ENCODE measurements around the gene MRPL23. TPM values are rescaled to one million over a fixed set of nuclear protein-coding genes. Genes with fewer than 3 reads are reported as not detected.

MRPL23 gene
- total RNA-seq, 1 donor from 2014 or later, result 102 TPM

DNA sequence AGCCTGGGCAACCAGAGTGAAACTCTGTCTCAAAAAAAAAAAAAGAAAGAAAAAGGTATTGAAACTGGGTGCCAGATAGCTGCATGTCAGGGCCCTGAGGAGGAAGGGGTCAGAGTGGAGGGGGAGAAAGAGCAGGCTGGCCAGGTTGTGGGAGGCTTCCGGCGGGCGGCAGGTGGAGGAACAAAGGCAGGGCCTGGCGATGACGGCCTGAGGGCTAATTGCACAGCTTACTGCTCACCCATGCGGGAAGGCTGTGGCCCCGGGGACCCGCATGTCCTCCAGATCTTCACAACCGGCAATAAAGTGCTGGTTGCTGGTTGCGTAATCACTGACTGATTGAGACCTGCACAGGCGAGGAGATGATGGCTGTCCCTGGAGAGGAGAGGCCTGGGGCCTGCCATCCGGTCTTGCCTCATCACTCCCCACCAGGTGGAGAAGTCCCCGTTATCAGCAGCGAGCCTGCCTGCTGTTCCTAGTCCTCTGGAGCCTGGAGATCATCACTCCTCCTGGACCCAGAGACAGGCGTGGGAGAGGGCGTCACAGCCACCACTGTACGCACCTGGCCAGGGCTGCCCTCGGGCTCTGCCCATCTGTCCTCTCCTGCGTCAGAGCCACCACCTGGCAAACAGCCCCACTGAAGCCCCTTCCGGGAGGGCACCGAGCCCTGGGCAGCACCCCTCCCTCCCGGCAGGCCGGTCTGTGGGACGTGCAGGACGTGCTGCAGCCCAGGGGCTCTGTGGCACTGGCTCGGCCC, 31.8 kb downstream of the MRPL23 start:
- DNase-seq (peak; percentile 4), ATAC-seq (peak; percentile 43)
- intact Hi-C loops (cut with micrococcal nuclease), result no loop called here

DNA sequence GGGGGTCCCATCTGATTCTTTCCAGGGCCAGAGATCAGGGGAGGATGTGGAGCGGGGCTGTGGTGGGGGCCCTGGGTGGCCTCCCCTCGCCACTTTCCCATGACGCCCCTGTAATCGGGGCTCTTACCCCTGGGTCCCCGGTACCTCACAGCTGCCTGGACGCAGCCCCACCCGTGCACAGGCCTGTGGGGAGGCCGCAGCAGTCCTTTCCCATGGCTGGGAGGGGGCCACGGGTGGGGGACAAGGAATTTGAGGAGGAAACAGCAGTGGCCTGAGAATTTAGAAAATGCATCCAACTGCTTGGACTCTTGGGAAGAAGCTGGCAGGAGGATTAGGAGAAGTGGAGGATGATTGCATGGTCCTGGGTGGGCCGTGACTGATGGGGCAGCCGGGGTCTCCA, 32.5 kb downstream of the MRPL23 start:
- peak; percentile 7 for DNase-seq
- intact Hi-C loops (cut with micrococcal nuclease), result no loop called here
- no peak for ATAC-seq

DNA sequence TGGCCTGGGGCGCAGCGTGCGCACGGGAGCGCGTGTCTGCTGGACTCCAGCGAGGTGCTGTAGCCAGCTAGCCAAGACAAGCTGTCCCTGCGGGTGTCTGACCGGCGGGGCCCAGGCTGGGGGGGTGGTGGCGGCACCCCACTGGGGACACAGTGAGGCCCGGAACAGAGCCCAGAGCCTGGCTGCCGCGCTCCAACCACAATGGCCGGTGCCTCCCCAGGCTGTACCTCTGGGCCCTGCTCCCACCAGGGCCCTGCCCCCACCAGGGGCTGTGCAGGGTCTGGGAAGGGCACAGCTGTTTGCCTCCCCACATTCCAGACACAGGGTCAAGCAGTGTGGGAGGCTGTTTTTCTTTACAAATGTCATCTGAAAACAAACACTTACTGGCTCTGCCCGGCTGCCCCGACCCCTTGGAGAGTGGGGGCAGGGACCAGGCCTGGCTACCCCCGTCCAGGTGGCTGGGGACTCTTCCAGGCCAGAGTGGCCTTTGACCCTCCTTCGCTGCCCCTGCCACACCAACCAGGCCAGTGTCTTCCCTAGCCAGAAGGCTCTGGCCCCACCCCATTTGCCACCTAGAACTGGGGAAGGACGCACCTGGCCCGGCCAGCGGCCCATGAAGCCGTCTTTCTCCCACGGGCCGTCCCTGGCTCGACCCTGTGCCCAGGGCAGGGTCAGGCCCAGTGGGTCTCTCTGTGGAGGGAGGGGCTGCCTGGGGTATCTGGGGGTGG, 35.9 kb downstream of the MRPL23 start:
- intact Hi-C loops (cut with micrococcal nuclease), result no loop called here
- no peak for ATAC-seq

DNA sequence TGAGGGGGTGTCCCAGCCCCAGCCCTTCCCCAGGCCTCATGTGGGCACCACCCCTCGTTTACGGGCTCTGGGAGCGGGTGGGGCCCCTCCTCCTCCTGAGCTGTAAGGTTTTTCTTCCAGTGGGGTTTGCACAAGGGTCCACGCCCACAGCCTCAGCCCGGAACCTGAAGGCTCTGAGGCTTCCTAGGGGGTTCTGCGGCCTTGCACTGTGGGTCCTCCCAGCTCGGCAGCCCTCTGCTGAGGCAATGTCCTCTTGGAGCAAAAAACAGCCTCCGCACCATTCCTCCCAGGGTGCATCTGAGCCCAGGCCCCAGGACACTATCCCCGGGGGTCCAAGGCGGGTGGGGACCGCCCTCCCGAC, 36.4 kb downstream of the MRPL23 start:
- ATAC-seq (no peak), DNase-seq (peak; percentile 4)
- intact Hi-C loops (cut with micrococcal nuclease), result no loop called here

More for the DNA sequence above, 35.9 kb downstream of the MRPL23 start:
- DNase-seq, result no peak

DNA sequence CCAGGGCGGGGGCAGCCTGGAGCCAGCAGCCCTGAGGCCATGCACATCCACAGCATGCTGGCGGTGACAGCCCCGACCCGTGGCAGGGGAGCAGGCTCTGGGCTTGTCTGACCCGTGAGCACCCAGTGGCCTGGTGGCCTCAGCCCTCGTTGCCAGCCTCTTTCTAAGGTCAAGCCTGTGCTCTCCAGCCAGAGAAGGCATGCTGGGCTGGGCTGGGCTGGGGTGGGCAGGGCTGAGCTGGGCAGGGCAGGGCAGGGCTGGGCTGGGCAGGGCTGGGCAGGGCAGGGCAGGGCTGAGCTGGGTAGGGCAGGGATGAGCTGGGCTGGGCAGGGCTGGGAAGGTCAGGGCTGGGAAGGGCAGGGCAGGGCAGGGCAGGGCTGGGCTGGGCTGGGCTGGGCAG, 39.9 kb downstream of the MRPL23 start:
- intact Hi-C loops (cut with micrococcal nuclease), result no loop called here
- ATAC-seq, result no peak
- no peak for DNase-seq

DNA sequence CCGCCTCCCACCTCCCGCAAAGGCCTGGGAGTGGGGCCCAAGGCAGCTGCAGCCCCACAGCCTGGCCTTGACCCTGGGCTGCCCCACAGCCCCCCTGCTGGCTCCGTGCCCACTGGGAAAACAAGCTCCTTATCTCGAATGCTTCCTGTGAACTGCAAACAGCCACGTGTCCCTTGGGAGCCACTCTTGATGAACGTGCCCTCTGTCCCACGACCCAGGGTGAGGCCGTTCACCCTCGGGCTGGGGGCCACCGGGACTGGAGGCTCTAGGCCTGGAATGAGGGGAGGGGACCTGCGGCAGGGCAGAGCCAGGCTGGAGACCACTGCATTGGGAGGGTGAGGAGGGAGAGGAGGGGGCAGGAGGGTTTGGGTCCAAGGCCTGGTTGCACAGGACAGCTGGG, 41.0 kb downstream of the MRPL23 start:
- intact Hi-C loops (cut with micrococcal nuclease), result no loop called here
- DNase-seq (no peak), ATAC-seq (peak; percentile 7)

DNA sequence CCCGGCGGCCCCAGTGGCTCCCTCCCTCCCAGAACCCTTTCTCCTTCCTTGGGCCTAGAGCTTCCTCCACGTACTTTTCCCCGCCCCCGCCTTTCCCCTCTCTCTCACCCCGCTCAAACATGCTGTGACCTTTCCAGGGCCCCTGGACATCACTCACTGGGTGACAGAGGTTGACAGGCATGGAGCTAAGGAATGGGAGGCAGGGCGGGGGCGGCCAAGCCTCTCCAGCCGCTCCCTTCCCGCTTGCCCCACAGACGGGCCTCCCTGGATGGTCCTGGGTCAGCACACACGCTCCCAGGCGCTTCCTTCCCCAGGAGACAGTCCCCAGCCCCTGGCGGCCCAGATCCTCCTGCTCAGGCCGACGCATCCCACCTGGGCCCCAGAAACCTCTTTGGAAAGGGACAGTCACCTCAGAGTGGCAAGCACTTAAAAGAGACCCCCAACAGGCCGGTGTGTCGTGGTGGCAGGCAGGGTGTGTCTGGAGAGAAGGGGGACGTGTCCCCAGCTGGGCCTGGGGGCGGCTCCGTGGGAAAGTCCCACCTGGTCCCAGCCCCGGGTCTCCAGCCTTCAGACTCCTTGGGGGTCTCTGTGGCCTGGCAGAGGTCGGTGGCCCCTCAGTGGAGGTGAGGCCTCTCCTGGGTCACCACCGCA, 41.7 kb downstream of the MRPL23 start:
- peak; percentile 23 for ATAC-seq

DNA sequence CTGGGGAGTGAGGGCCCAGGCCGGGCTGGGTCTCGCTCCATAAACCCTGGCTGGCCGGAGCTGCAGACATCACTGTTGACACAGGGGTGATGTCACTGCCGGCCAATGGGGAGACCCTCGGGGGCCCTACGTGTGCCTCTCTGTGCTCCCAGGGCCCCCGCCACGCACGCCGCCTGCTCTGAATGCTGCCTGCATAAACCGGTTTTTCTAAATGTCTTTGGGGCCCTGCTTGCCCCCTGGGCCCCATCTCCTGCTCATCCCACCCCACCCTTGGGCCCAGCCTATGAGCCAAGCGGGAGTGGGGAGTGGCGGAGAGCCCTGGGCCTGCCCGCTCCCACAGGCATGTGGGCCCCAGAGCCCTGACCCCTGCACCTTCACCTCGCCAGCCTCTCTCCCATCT, 42.8 kb downstream of the MRPL23 start:
- ATAC-seq (no peak), DNase-seq (no peak)
- intact Hi-C loops (cut with micrococcal nuclease), result no loop called here

More for the DNA sequence above, 41.7 kb downstream of the MRPL23 start:
- DNase-seq, result peak; percentile 17
- intact Hi-C loops (cut with micrococcal nuclease), result no loop called here

DNA sequence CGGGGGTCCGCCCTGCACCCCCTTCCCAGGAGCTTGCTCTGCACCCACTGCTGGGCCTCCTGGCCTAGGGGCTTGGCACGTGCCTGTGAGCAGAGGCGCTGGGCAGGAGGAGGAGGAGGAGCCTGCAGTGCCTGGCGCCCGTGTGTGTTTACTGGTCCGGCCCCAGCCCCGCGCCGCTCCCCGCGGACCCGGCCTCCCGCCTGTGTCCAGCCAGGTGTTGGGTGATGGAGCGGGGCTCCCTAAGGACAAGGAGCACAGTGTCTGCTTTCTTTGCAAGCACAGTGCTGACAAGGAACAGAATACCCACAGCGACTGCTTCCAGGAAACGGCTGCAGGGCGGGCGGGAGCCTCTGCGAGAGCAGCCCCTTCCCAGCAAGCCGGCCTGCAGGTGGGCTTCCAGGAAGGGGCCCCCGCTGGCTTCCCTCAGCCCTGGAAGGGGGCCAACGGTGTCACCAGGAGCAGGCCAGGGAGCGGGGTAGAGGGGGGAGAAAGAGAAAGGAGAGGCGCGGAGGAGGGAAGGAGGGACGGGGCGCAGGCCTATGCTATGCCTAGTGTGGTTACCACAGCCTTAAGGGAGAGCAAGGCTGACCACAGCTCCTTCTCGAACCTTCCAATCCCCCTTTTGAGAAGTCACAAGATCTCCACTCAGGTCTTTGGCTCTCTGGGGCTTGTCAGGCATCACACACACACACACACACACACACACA, 43.9 kb downstream of the MRPL23 start:
- DNase-seq (no peak), ATAC-seq (peak; percentile 72)
- intact Hi-C loops (cut with micrococcal nuclease), result no loop called here

DNA sequence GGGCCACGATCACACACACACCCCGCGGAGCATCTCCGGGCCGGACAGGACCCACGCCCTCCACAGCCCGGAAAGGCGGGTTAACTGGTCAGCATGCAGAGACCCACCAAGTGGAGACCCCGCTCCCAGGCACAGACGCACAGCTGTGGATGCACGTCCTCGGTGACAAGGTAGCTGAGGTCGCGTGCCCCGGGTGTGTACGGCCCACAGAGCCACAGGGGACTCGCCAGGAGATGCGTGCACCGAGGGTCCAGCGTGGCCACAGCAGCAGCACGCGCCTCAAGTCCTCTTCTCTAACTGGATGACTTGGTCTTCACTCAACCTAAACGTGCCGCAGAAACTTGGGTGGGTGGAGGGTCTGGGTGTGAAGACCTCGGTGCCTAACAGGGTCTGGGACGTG, 45.0 kb downstream of the MRPL23 start:
- DNase-seq (no peak), ATAC-seq (no peak)
- intact Hi-C loops (cut with micrococcal nuclease), result no loop called here

DNA sequence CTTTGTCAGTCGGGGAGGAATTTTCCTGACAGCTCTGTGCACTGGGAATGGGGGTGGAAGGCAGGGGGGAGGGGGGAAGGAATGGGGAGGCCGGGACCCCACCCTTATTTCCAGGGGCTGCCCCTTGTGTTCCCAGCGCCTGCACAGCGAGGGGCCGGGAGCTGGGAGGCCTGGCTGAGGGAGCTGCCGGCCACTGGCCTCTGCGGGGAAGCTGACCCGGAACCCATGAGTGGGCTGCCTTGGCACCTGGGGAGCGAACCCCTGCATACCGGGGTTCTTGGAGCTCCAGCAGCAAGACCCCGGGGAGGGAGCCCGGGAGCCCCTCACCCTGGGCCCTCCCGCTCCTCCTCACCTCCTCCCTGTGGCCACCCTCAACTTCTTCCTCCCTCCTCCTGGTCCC, 47.0 kb downstream of the MRPL23 start:
- ATAC-seq (no peak), DNase-seq (no peak)
- intact Hi-C loops (cut with micrococcal nuclease), result no loop called here

DNA sequence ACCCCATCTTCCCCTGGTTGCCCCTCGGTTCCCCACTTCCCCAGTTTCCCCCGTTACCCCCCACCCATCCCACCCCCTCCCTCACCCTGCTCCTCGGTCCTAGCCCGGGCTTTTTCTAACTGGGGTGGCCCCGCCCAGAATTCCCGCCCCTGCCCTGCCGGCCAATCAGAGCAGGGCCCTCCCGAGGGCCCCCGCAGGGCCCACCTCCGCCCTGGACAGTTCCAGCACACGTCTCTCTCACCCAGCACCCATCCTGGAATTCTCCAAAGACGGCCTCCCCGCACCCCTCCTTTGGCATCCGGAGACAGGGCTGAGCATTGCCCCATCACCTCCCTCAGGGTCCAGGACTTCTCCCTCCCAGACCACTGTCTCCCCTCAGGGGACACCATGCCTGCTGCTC, 50.6 kb downstream of the MRPL23 start, which contains the start of gene H19:
H19 (minus strand) TSS at position 88 of the 400 bp plus-strand sequence.
- intact Hi-C loops (cut with micrococcal nuclease), result no loop called here
- ATAC-seq, result peak; percentile 79
- no peak for DNase-seq

DNA sequence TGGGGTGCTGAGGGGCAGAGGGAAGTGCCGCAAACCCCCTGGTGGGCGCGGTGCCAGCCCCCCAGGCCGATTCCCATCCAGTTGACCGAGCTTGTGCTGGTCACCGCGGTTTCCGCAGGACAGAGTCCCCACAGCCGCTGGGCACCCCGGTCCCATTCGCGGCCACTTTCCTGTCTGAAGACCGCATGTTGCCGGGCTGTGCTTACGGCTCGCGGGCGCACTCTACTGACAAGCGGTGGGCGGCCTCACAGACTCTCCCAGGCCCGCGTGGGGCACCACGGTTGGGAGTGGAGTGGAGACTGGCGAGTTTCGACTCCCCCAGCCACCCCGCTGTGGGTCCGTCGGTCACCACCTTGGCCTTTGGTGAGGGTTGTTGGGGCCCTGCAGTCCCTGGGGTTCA, 51.2 kb downstream of the MRPL23 start:
- peak; percentile 83 for ATAC-seq

DNA sequence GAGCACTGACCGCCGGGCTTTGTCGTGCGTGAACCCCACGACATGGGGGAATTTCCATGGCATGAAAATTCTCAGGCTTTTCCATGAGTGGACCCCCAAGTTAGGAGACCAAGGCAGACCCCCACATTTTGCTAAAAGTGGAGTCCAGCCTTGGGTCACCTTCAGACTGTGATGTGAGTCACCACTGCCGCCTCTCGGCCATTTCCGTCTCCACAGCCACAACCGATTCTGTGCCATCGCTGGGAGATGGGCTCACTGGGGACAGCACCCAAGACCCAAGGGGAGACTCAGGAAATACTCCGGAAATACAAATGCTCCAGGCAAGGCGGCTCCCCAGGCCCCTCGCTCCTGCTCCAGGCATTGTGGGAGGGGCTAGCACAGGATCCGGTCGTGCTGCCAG, 51.7 kb downstream of the MRPL23 start:
- intact Hi-C loops (cut with micrococcal nuclease), result no loop called here
- ATAC-seq (peak; percentile 23), DNase-seq (no peak)

More for the DNA sequence above, 51.2 kb downstream of the MRPL23 start:
- intact Hi-C loops (cut with micrococcal nuclease), result no loop called here
- DNase-seq, result no peak

DNA sequence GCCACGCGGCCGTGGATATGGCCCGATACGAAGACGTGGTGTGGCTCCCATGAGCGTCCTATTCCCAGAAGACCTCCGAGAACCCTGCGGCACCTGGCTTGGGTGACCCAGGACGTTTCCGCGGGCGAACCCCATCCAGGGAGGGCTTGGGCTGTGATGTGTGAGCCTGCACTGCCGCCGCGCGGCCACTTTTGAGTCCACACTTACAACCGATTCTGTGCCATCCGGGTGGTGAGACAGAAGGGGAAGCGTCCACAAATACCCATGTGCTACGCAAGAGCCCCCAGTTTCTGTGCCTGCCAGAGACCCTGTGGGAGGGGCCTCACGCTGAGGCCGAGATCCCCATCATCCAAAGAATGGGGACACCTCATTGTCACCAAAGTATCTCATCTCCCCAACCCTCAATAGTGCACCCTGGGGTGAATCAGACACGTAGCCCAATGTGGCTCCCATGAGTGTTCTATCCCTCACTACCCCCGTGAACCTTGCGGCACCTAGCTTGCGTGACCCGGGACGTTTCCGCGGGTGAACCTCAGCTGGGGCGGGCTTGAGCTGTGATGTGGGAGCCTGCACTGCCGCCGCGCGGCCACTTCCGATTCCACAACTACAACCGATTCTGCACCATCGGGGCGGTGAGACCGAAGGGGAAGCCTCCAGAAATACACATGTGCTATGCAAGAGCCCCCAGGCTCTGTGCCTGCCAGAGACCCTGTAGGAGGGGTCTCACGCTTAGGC, 55.1 kb downstream of the MRPL23 start:
- ATAC-seq, result peak; percentile 41

DNA sequence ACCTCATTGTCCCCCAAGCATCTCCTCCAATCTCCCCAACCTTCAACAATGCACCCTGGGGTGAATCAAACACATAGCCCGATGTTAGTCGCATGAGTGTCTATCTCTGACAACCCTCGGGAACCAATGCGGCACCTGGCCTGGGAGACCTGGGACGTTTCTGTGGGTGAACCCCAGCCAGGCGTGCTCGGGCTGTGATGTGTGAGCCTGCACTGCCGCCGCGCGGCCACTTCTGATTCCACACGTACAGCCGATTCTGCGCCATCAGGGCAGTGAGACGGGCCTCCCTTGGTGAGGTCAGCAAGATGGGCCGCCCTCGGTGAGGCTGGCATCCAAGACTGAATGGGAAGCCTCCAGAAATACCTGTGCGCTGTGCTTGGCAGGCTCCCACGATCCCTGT, 55.7 kb downstream of the MRPL23 start:
- ATAC-seq (peak; percentile 54), DNase-seq (no peak)
- intact Hi-C loops (cut with micrococcal nuclease), result no loop called here

More for the DNA sequence above, 55.1 kb downstream of the MRPL23 start:
- intact Hi-C loops (cut with micrococcal nuclease), result no loop called here
- DNase-seq, result no peak

DNA sequence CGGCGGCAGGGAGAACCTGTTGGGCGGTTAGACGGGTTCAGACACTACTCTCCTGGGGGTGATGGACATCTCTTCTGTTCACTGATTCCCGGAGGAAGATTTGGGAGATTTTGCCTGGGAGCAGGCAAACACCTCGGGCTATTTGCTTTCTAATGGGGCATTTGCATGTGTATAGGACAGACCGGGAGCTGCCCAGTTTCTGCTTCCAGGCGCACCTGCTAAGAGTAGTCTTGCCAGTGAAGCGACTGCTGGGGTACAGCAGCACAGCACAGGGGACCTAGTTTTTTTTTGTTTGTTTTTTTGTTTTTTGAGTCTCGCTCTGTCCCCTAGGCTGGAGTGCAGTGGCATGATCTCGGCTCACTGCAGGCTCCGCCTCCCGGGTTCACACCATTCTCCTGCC, 57.3 kb downstream of the MRPL23 start:
- ATAC-seq, result no peak
- intact Hi-C loops (cut with micrococcal nuclease), result no loop called here
- no peak for DNase-seq

Data from left ventricle myocardium superior (tissue), 1 donor.